Transverse colon (tissue), 4 donors: ENCODE results near the gene TLCD2. TPM values are rescaled to one million over a fixed set of nuclear protein-coding genes. Genes with fewer than 3 reads are reported as not detected.
"Not testable (repeated sequence)": the region's sequence is repeated elsewhere in the genome, so short reads cannot be mapped to it uniquely, and the experiment has no call there.

Experiments
- DNase-seq: peaks from one replicate; pipeline ENCODE4 v3.0.0-alpha.2; 2019
- H3K27ac ChIP-seq, 4 donors: fragments of 200-600 bp; sonication (generic); 2 replicates each; pipeline ENCODE4 v1.5.1; 2016 to 2018; ENCODE audit warnings: inconsistent platforms in 4 of 4
- H3K27me3 ChIP-seq: fragments of 200-600 bp; sonication (generic); 2 replicates; pipeline ENCODE4 v1.5.1; 2017; ENCODE audit warnings: inconsistent platforms
- H3K36me3 ChIP-seq, 4 donors: fragments of 200-600 bp; sonication (generic); 2 replicates each; pipeline ENCODE4 v1.5.1; 2017 to 2019; ENCODE audit warnings: inconsistent platforms in 4 of 4
- H3K4me1 ChIP-seq, 4 donors: fragments of 200-600 bp; sonication (generic); 2 replicates each; pipeline ENCODE4 v1.5.1; 2017 to 2020; ENCODE audit warnings: inconsistent platforms in 4 of 4
- H3K4me3 ChIP-seq, 4 donors: fragments of 200-600 bp; sonication (generic); 1 replicate in 1 of 4; 2 replicates in 3 of 4; pipeline versions ENCODE4 v1.5.1 to v1.6.1; 2017 to 2019; ENCODE audit warnings: inconsistent platforms in 4 of 4
- H3K9me3 ChIP-seq, 2 donors: fragments of 200-600 bp; sonication (generic); 2 replicates each; pipeline ENCODE4 v1.5.1; 2017 to 2019; ENCODE audit warnings: inconsistent platforms in 2 of 2
- EP300 ChIP-seq: sonication (generic); formaldehyde crosslinking; IDR thresholded peaks from one replicate; pipeline ENCODE4 v1.6.1; 2017; ENCODE audit warnings: antibody characterized with exemption, low read depth
- POLR2A ChIP-seq: fragments of 450-650 bp; IDR thresholded peaks from one replicate; pipeline ENCODE4 v1.6.1; 2016; ENCODE audit warnings: antibody characterized with exemption, mild to moderate bottlenecking, moderate library complexity
- POLR2AphosphoS5 ChIP-seq, 3 donors: sonication (generic); formaldehyde crosslinking; IDR thresholded peaks; one replicate each; pipeline ENCODE4 v1.6.1; 2016; ENCODE audit warnings: antibody characterized with exemption in 3 of 3
- WGBS, 2 donors: methylation state at CpG; one replicate each; pipeline ENCODE4 v1.1.5; 2018; ENCODE audit warnings: low coverage in 1 of 2; 5-methylcytosine and 5-hydroxymethylcytosine counted together
- in situ Hi-C, 4 donors: fragments of 200-750 bp; cut with MboI; loops; one replicate each; pipeline versions ENCODE4 v1.15.0 to v1.15.1; 2017; ENCODE audit warnings: low sequenced_read_pairs in 3 of 4, low pct_ligation_motif_present in 1 of 4, low pct_unique_long_range_greater_than_20kb in 1 of 4
- intact Hi-C: fragments of 100-400 bp; cut with DNase I; formaldehyde crosslinking; loops from one replicate; pipeline ENCODE4 v1.15.1; 2023; ENCODE audit warnings: low total_unique reads
- total RNA-seq, 4 donors: library from RNA; depleted of rRNA; stranded (reverse); fragments of >200 nt; gene quantifications; one replicate each; pipeline ENCODE4 v1.1.0, GENCODE V29; 2016
- TF ChIP-seq, protein P1 (sequence below), 5 experiments: fragments of 200-600 bp in 3 of 5; fragments of 450-650 bp in 2 of 5; sonication (generic) in 3 of 5; IDR thresholded peaks; 1 replicate in 2 of 5; 2 replicates in 3 of 5; pipeline ENCODE4 v1.5.1; 2016 to 2017; ENCODE audit warnings: antibody characterized with exemption in 5 of 5, inconsistent platforms in 3 of 5, mild to moderate bottlenecking in 2 of 5, moderate library complexity in 1 of 5

Gene TLCD2
- total RNA-seq, 4 donors from 2014 or later, result 21.6 to 48.6 (median 31.5) TPM

DNA sequence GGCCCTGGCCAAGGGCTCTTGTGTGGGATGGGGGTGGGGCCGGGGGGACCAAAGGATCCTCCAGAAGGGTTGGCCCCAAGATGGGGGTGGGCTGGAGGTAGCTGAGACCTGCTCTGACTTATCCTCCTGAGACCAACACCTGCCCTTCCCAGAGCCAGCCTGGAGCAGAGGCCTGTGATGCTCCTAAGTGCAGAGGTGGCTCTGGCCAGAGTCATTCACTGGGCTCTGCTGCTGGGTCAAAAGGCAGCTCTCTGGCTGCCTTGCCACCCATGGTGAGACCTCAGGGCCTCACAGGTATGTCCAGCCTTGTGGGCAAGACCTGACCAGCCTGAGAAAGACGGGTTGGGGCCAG lies 32.9 kb upstream of the TLCD2 start:
- no peak for DNase-seq
- Histone ChIP-seq H3K27ac (no peak overlapping the region), H3K27me3 (no peaks in the 10 kb centered on the region), H3K36me3 (no peaks in the 10 kb centered on the region), H3K4me3 (no peak overlapping the region), H3K4me1 (peaks cover 0 to 11% (median 5%) of the 10 kb centered on the region in 4 donors), H3K9me3 (no peaks in the 10 kb centered on the region)
- WGBS, 2 donors, result 82% methylated on average over 2 of the region's 2 CpGs; no CpG with 5 or more reads in 1 of the 2 donors
- intact Hi-C loops (no loop called here), in situ Hi-C loops (no loop called here)
- TF ChIP-seq POLR2AphosphoS5 (IDR thresholded peaks at IDR 0.05) (no peak), POLR2A (no peak), EP300 (no peak)
- TF ChIP-seq, protein P1, sequence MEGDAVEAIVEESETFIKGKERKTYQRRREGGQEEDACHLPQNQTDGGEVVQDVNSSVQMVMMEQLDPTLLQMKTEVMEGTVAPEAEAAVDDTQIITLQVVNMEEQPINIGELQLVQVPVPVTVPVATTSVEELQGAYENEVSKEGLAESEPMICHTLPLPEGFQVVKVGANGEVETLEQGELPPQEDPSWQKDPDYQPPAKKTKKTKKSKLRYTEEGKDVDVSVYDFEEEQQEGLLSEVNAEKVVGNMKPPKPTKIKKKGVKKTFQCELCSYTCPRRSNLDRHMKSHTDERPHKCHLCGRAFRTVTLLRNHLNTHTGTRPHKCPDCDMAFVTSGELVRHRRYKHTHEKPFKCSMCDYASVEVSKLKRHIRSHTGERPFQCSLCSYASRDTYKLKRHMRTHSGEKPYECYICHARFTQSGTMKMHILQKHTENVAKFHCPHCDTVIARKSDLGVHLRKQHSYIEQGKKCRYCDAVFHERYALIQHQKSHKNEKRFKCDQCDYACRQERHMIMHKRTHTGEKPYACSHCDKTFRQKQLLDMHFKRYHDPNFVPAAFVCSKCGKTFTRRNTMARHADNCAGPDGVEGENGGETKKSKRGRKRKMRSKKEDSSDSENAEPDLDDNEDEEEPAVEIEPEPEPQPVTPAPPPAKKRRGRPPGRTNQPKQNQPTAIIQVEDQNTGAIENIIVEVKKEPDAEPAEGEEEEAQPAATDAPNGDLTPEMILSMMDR (IDR thresholded peaks at IDR 0.05), result no peak

DNA sequence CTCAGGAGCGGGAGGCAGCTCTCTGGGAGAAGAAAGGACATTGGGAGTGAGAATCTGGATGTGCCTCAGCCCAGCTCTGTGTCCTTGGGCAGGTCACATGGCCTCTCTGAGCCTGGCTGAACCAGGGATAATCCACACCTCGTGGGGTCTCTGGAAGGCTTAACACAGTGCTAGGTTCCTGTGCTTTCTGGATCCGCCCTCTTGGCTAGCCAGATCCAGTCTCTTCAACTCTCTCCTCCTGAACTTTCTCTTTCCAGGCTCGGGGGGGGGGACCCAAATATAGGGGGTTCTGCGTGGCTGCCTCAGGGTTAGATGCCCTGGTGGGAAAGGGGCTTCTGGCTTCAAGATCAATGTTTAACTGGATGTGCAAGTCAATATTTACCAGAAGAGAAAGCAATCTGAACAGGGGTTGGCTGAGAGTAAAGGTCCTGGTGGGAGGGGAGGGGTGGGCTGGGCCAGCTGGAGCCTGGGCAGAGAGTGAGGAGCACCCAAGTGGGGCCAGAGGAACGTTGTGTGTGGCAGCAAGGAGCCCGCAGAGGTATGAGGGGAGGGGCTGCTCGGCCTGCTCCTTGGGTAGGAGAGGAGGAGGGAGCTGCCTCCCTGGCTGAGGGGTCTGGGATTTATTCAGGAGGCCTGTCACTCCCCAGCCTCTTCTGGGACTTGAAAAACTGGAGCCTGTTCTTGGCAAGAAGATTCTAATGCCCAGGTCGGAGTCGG lies 32.4 kb upstream of the TLCD2 start, which contains the start of gene SERPINF2:
Gene SERPINF2 (plus strand): TSS at position 501 of the 717 bp plus-strand sequence. CDS start 2,125 bp downstream, outside the sequence.
- Histone ChIP-seq H3K27ac (no peak within 1 kb of the TSS), H3K4me1 (peaks cover 0 to 14% (median 5%) of the 10 kb centered on the region in 4 donors), H3K4me3 (no peak within 1 kb of the TSS), H3K27me3 (no peaks in the 10 kb centered on the region), H3K9me3 (no peaks in the 10 kb centered on the region), H3K36me3 (peaks cover 0 to under 1% (median 0%) of the 10 kb centered on the region in 4 donors)
- no peak for TF ChIP-seq POLR2AphosphoS5 (IDR thresholded peaks at IDR 0.05)
- TF ChIP-seq POLR2A, result no peak
- TF ChIP-seq EP300, result no peak
- TF ChIP-seq, protein P1 (IDR thresholded peaks at IDR 0.05), result no peak
- no peak for DNase-seq
- intact Hi-C loops, result no loop called here
- WGBS, 2 donors, result 37 to 49% methylated on average over 3 to 10 of the region's 10 CpGs
- in situ Hi-C loops, result no loop called here

DNA sequence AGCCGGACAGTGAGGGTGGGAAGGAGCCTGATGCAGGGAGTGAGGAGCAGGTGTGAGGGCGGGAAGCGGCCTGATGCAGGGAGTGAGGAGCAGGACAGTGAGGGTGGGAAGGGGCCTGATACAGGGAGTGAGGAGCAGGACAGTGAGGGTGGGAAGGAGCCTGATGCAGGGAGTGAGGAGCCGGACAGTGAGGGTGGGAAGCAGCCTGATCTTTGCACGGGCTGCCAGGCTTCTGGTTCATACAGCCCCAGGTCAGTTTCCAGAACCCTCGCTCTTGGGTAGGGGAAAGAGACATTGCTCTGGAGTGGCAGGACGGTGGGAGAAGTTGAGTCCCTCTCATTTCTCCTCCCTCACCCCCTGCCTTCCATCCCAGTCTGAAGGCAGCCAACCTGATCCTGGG lies 31.7 kb upstream of the TLCD2 start:
- WGBS, 2 donors, result 89% methylated on average over 7 of the region's 7 CpGs; no CpG with 5 or more reads in 1 of the 2 donors
- DNase-seq, H3K36me3 ChIP-seq, intact Hi-C loops, in situ Hi-C loops, H3K4me3 ChIP-seq, H3K27ac ChIP-seq, H3K27me3 ChIP-seq, H3K9me3 ChIP-seq: not testable (repeated sequence)
- H3K4me1 ChIP-seq, result peaks cover 0 to 14% (median 2%) of the 10 kb centered on the region in 4 donors

DNA sequence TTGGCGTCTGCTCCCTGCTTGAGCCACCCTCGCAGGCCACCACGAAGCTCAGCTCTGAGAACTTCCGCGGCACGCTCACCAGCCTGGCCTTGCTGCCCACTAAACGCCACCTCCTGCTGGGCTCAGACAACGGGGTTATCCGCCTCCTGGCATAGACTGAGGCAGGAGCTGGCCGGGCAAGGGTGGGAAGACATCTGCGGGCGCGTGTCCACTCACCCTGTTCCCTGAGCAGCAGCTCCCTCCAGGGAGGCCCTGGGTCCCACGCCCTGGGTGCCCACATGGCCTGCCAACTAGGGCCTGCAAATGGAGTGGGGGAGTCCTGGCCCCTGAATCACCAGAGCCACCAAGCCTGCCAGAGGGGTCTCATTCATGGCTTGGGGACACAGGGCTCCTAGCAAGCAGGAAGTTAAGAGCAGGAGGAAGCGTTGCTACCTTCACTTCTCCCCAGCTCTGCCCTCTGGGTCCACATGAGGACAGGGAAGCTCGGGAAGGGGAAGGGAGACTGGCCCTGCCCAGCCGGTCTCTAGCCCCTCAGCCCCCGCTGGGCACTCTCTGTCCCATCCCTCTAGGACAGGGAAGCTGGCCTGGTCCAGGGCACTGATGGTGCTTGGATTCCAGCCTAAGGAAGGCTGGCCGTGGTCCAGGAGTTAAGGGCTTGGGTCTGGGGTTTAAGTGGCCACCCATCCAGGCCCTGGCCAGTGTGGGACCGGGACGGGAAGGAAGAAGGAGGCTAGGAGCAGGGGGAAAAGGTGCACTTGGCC lies 27.5 kb upstream of the TLCD2 start:
- no peaks in the 10 kb centered on the region for H3K27me3 ChIP-seq
- 93 to 100% methylated on average over 3 to 15 of the region's 21 CpGs for WGBS, 2 donors
- H3K27ac ChIP-seq, result peak overlapping the region in 1 of 4 donors; percentile 39
- intact Hi-C loops (no loop called here), in situ Hi-C loops (no loop called here)
- no peak overlapping the region for H3K4me3 ChIP-seq
- no peaks in the 10 kb centered on the region for H3K9me3 ChIP-seq
- TF ChIP-seq POLR2A, result no peak
- no peak for TF ChIP-seq EP300
- TF ChIP-seq, protein P1 (IDR thresholded peaks at IDR 0.05), result no peak
- TF ChIP-seq POLR2AphosphoS5 (IDR thresholded peaks at IDR 0.05), result no peak
- peaks cover 0 to 15% (median 3%) of the 10 kb centered on the region in 4 donors for H3K36me3 ChIP-seq
- H3K4me1 ChIP-seq, result peaks cover 0 to 21% (median 5%) of the 10 kb centered on the region in 4 donors
- DNase-seq, result no peak
